ENCODE data around the gene TUSC2.

TUSC2 gene

GRCh38 chr3:50355829-50356552 is 28.0 kb upstream of the TUSC2 start:
- in situ Hi-C loops (cut with MboI; ENCODE audit: low sequenced_read_pairs) = loop anchor here (25.0 kb wide), 1 partner anchor 181 kb away; no protein-coding TSS in a partner anchor

DNA sequence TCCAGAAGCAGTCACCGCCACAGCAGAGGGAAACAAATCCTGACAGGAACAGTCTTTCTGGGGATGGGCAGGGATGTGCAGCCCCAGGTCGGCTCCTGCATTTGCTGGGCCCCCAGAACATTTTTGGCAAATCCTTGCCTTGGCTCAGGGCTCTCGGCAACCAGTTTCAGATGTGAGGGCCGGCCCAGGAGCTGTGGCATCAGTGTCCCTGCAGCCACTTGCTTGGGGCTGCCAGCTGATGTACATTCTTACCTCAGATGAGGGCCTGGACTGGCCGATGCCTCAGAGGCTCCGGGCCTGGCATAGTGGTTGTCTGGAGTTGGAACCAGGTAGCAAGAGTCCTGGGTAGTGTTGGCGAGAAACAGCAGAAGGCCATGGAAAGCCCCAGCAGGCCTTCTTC is 26.8 kb upstream of the TUSC2 start:
- in situ Hi-C loops (cut with MboI; ENCODE audit: low sequenced_read_pairs) = loop anchor here (25.0 kb wide), 1 partner anchor 182 kb away; no protein-coding TSS in a partner anchor

DNA sequence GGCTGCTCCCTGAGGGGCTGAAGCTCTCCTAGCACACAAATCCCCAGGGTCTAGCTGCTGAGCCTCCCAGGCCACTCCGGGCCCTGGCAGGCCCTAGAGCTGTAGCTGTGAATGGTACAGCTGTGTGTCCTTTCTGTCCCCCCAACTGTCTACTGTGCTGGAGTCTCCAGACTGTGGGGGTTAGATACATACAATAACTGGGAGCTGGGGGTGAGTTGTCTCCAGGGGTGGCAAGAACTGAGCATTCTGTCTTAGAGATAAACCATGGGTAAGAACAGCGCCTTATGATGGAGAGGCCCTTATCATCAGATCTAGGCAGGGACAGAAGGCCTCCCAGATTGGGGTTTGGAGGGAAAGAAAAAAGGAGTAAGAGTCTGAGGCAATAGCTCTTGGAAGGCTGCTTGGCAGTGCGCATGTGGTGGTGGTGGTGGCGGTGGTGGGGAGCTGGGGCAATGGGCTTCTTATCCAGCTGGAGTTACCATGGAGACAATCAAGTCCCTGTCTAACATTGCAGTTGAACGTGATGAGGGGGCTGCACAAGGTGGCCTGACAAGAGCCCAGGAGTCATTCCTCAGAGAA is 26.3 kb upstream of the TUSC2 start:
- in situ Hi-C loops (cut with MboI; ENCODE audit: low sequenced_read_pairs) = loop anchor here (25.0 kb wide), 1 partner anchor 183 kb away; no protein-coding TSS in a partner anchor

DNA sequence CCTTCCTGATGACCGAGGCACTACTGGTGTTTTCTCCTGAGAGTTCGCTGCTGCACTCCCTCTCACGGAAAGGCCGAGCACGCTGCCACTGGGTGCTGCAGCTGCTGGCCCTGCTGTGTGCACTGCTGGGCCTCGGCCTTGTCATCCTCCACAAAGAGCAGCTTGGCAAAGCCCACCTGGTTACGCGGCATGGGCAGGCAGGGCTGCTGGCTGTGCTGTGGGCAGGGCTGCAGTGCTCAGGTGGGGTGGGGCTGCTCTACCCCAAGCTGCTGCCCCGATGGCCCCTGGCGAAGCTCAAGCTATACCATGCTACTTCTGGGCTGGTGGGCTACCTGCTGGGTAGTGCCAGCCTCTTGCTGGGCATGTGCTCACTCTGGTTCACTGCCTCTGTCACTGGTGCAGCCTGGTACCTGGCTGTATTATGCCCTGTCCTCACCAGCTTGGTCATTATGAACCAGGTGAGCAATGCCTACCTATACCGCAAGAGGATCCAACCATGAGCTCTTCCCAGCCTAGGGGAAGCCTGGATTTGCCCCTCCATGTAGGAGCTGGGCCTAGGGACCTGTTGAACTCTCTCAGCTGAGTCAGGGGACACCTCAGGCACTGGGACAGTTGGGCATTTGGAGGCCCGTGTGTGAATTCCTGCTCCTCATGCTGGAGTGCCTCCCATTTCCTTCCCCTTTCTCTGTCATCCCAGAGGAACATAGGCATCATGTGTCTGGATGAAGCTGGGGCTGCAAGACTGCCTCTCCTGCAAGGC is 25.4 kb upstream of the TUSC2 start:
- in situ Hi-C loops (cut with MboI; ENCODE audit: low sequenced_read_pairs) = loop anchor here (25.0 kb wide), 1 partner anchor 184 kb away; no protein-coding TSS in a partner anchor

- in situ Hi-C loops (cut with MboI; ENCODE audit: low sequenced_read_pairs) = loop anchor here (25.0 kb wide), 1 partner anchor 185 kb away; no protein-coding TSS in a partner anchor
These were observed 24.8 kb upstream of the TUSC2 start for GRCh38 chr3:50352781-50353180.

DNA sequence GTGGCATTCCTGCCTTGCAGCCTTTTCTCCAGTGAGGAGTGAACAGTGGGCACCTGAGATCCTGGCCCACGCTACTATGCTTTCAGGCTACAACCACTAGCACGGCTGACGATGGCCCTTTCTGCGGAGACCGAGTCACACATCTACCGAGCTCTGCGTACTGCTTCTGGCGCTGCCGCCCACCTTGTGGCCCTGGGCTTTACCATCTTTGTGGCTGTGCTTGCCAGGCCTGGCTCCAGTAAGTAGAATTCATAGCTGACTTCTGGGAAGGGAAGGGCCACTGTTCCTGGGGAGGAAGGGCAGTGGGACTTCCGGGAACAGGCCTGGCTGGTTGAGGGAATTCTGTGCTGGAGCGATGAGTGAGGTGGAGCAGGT is 23.3 kb upstream of the TUSC2 start:
- in situ Hi-C loops (cut with MboI; ENCODE audit: low sequenced_read_pairs) = loop anchor here (25.0 kb wide), 1 partner anchor 186 kb away; no protein-coding TSS in a partner anchor

DNA sequence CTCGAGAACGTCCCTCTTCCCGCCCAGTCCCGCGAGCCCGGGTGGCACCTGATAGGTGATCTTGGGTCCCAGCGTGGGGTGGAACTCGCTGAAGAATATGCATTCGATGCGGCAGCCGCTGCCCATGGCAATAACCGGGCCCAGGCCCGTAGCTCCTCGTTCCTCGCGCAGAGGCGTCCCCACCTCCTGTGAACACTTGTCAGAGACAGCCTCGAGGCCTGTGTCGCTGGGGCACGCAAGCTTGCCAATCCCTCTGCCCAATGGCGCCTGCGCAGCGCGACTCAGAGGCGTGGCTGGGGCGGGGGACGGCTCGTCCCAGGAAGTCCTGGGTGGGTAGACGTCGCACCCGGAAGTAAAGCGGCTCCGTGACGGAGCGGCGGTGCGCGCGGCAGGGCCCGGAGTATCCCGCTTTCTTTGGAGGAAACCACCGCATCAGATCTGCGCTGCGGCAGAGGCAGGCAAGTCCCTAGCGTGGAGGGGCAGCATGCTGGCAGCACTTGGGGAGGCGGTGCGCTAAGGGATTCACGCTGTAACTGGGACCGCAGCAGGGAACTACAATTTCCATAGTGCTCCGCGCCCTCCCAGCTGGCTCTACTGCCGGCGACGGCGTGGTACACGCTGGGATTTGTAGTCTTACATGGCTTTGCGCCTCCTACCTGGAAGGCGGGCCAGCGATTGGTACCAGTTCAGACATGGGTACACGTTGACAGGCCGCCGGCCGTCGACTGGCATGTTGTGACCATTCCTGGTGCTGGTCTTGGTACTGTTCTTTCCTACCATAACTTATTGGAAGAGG is 22.7 kb upstream of the TUSC2 start, which contains the start of the genes CYB561D2 and NPRL2:
TSS of gene CYB561D2 (plus strand) at position 336 of the 796 bp plus-strand sequence. CDS start 572 bp downstream, outside the sequence.
TSS of gene NPRL2 (minus strand) at position 249 of the 796 bp plus-strand sequence. CDS start at position 126, 123 bp downstream.
- in situ Hi-C loops (cut with MboI; ENCODE audit: low sequenced_read_pairs) = loop anchor here (25.0 kb wide), 1 partner anchor 187 kb away; no protein-coding TSS in a partner anchor

GRCh38 chr3:50350213-50350526 is 22.1 kb upstream of the TUSC2 start:
- in situ Hi-C loops (cut with MboI; ENCODE audit: low sequenced_read_pairs) = loop anchor here (25.0 kb wide), 1 partner anchor 187 kb away; no protein-coding TSS in a partner anchor

- in situ Hi-C loops (cut with MboI; ENCODE audit: low sequenced_read_pairs) = no loop called here
These were observed 19.3 kb upstream of the TUSC2 start for GRCh38 chr3:50347187-50347813.

DNA sequence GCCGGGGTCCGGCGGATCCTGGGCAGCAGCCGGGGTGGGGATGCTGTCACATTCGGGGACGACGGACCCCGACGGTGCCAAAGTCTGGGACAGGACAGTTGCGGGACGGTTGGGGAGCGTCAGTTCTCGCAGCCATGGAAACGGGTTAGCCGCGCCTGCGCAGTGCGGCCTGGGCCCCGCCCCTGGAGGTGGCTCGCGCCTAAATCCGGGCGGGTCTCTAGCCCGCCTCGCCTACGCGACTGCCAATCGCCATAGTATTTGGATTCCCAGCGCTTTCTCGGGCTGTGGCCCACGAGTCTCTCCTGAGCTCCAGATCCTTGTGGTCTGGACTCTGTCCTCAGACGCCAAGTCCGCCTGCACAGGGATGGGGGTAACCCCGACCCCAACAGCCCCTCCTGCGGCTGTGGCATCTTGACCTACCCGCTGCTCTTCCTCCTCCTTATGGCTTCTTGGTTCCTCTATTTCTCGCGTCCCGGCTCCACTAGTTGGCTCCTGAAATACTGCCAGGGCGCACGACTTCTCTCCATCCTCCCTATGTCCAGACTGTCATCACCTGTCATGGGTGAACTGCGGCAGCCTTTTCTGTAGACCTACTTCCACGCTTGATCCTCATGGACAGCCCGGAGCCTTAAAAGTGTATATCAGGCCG is 17.7 kb upstream of the TUSC2 start, which contains the start of gene ZMYND10:
TSS of gene ZMYND10 (minus strand) at position 147 of the 649 bp plus-strand sequence. CDS start 153 bp downstream, outside the sequence.
- in situ Hi-C loops (cut with MboI; ENCODE audit: low sequenced_read_pairs) = no loop called here

DNA sequence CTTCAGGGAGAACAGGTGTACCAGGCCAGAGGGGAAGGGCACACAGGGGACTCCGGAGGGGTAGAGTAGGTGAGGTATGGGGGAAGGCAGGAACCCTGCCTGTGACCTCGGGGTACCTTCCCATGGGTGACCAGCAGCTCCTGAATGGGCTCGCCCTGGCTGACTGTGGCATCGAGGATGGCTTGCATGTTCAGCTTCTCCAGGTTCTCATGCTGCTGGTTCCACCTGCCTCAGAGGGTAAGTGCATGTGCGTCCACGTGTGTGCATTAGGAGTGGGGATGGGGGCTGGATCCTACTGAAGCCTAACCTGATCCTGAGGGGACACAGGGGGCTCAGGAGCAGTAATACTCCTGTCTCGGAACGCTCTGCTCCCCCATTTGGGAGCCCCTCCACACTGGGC is 17.0 kb upstream of the TUSC2 start:
- in situ Hi-C loops (cut with MboI; ENCODE audit: low sequenced_read_pairs) = no loop called here

DNA sequence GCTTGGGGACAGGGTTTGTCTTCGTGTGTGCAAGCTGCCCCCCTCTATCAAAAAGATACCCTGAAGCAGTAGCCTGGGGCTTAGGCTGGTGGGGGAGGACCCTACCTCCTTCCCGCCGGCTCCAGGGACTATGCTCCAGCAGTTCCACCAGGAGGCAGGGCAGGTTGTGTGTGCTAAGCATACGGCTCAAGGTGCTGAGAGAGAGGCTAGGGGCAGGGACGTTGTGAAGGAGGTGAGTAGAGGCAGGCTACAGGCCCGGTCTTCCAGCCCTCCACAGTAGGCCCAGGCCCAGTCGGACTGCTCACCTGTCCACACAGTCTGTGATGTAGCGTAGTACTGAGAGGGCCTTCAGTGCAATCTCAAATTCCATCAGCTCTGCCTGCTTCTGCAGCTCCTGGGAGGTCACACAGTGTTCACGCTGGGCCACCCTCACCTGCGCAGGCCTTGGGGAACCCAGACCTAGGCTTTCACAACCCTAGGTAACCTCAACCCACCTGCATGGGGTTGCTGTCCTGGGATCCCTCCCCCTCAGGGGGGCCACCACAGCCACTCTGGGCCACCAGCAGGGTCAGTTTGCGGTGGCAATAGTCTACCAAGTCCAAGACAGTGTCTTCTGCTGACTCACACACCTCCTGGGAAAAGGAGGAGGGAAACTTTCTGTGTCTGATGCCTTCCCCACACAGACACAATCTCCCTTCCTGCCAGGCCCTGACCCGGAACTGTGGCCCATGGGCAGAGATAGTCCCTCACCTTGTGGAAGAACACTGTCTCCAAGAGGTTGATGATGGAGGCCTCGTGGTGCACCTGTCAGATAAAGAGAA is 15.0 kb upstream of the TUSC2 start:
- in situ Hi-C loops (cut with MboI; ENCODE audit: low sequenced_read_pairs) = no loop called here

GRCh38 chr3:50341996-50342650 is 14.1 kb upstream of the TUSC2 start:
- in situ Hi-C loops (cut with MboI; ENCODE audit: low sequenced_read_pairs) = no loop called here

- in situ Hi-C loops (cut with MboI; ENCODE audit: low sequenced_read_pairs) = no loop called here
These were observed 13.5 kb upstream of the TUSC2 start for GRCh38 chr3:50341537-50341936.

- in situ Hi-C loops (cut with MboI; ENCODE audit: low sequenced_read_pairs) = no loop called here
These were observed 12.7 kb upstream of the TUSC2 start, which contains the start of gene RASSF1 for GRCh38 chr3:50340448-50341329. RASSF1 (minus strand) TSS chr3:50340836; CDS start chr3:50340805, 31 bp downstream.

- in situ Hi-C loops (cut with MboI; ENCODE audit: low sequenced_read_pairs) = no loop called here
These were observed 12.1 kb upstream of the TUSC2 start for GRCh38 chr3:50340147-50340447.

GRCh38 chr3:50339485-50340146 is 11.6 kb upstream of the TUSC2 start:
- in situ Hi-C loops (cut with MboI; ENCODE audit: low sequenced_read_pairs) = no loop called here
